Liver (tissue), 3 donors: ENCODE measurements around the gene CCNH.

Source experiments
- FOXA1 ChIP-seq: IDR thresholded peaks from 2 replicates; pipeline ENCODE4 v1.6.1; 2016; ENCODE audit warnings: antibody characterized with exemption
- JUND ChIP-seq, 2 donors: IDR thresholded peaks; 2 replicates each; pipeline ENCODE4 v1.6.1; 2016; ENCODE audit warnings: antibody characterized with exemption in 2 of 2
- RAD21 ChIP-seq, 2 donors: IDR thresholded peaks; 2 replicates each; pipeline ENCODE4 v1.6.1; 2016; ENCODE audit warnings: antibody characterized with exemption in 2 of 2, mild to moderate bottlenecking in 2 of 2
- RXRA ChIP-seq, 2 donors: IDR thresholded peaks; 2 replicates each; pipeline ENCODE4 v1.6.1; 2017 to 2018; ENCODE audit warnings: antibody characterized with exemption in 2 of 2, mild to moderate bottlenecking in 1 of 2
- YY1 ChIP-seq: IDR thresholded peaks from 2 replicates; pipeline ENCODE4 v1.6.1; 2016; ENCODE audit warnings: antibody characterized with exemption, mild to moderate bottlenecking
- TF ChIP-seq, protein P1 (sequence below): fragments of 150-350 bp; IDR thresholded peaks from 2 replicates; pipeline ENCODE4 v1.5.1; 2017; ENCODE audit warnings: improper control_type of control experiment, low read depth, low read length; ENCODE audit not compliant: missing input control
- TF ChIP-seq, protein P2 (sequence below): IDR thresholded peaks from 2 replicates; pipeline ENCODE4 v1.6.1; 2016; ENCODE audit warnings: antibody characterized with exemption
- donor health status: healthy.
- donor health status: healthy.

DNA sequence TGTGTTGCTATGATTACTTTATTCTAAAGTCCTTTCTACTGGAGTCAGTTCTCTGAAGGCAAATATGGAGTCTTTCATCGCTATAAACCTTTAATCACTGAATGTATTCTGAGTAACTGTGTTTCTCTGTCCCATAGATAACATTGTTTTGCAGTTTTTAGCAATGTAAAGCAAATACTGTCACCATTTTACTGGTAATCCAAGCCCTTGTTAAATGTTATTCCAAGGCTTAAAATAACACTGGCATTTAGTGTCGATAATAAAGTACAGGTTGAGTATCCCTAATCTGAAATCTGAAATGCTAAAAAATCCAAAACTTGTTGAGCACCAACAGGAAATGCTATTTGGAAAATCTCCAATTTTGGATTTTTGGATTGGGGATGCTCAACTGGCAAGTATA, 24.6 kb downstream of the CCNH start:
- TF ChIP-seq, protein P1, sequence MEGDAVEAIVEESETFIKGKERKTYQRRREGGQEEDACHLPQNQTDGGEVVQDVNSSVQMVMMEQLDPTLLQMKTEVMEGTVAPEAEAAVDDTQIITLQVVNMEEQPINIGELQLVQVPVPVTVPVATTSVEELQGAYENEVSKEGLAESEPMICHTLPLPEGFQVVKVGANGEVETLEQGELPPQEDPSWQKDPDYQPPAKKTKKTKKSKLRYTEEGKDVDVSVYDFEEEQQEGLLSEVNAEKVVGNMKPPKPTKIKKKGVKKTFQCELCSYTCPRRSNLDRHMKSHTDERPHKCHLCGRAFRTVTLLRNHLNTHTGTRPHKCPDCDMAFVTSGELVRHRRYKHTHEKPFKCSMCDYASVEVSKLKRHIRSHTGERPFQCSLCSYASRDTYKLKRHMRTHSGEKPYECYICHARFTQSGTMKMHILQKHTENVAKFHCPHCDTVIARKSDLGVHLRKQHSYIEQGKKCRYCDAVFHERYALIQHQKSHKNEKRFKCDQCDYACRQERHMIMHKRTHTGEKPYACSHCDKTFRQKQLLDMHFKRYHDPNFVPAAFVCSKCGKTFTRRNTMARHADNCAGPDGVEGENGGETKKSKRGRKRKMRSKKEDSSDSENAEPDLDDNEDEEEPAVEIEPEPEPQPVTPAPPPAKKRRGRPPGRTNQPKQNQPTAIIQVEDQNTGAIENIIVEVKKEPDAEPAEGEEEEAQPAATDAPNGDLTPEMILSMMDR: no peak
- no peak for TF ChIP-seq FOXA1
- TF ChIP-seq JUND (IDR thresholded peaks at IDR 0.05): no peak
- no peak for TF ChIP-seq YY1
- TF ChIP-seq RAD21 (IDR thresholded peaks at IDR 0.05): no peak
- no peak for TF ChIP-seq RXRA (IDR thresholded peaks at IDR 0.05)
- TF ChIP-seq, protein P2, sequence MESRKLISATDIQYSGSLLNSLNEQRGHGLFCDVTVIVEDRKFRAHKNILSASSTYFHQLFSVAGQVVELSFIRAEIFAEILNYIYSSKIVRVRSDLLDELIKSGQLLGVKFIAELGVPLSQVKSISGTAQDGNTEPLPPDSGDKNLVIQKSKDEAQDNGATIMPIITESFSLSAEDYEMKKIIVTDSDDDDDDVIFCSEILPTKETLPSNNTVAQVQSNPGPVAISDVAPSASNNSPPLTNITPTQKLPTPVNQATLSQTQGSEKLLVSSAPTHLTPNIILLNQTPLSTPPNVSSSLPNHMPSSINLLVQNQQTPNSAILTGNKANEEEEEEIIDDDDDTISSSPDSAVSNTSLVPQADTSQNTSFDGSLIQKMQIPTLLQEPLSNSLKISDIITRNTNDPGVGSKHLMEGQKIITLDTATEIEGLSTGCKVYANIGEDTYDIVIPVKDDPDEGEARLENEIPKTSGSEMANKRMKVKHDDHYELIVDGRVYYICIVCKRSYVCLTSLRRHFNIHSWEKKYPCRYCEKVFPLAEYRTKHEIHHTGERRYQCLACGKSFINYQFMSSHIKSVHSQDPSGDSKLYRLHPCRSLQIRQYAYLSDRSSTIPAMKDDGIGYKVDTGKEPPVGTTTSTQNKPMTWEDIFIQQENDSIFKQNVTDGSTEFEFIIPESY: no peak
